Ishikawa (cell line): ENCODE results near the gene SLC27A2.

Source experiments
- CEBPB ChIP-seq: IDR thresholded peaks from 2 replicates; pipeline ENCODE4 v1.6.1; 2012
- CREB1 ChIP-seq: IDR thresholded peaks from 2 replicates; pipeline ENCODE4 v1.6.1; 2012; ENCODE audit warnings: low read depth
- EGR1 ChIP-seq: IDR thresholded peaks from 2 replicates; pipeline ENCODE4 v1.6.1; 2012
- EP300 ChIP-seq: IDR thresholded peaks from 2 replicates; pipeline ENCODE4 v1.6.1; 2012; ENCODE audit warnings: borderline replicate concordance
- FOXM1 ChIP-seq: IDR thresholded peaks from 2 replicates; pipeline ENCODE4 v1.6.1; 2012; ENCODE audit warnings: low read depth, borderline replicate concordance
- MAX ChIP-seq: IDR thresholded peaks from 2 replicates; pipeline ENCODE4 v1.6.1; 2012
- NFIC ChIP-seq: IDR thresholded peaks from 2 replicates; pipeline ENCODE4 v1.6.1; 2012
- RAD21 ChIP-seq: IDR thresholded peaks from 2 replicates; pipeline ENCODE4 v1.6.1; 2012; ENCODE audit warnings: low read depth
- REST ChIP-seq: IDR thresholded peaks from 2 replicates; pipeline ENCODE4 v1.6.1; 2012; ENCODE audit warnings: low read depth, mild to moderate bottlenecking
- TAF1 ChIP-seq: IDR thresholded peaks from 2 replicates; pipeline ENCODE4 v1.6.1; 2012; ENCODE audit warnings: low read depth, mild to moderate bottlenecking
- TCF12 ChIP-seq: IDR thresholded peaks from 2 replicates; pipeline ENCODE4 v1.6.1; 2012; ENCODE audit warnings: low read depth
- TEAD4 ChIP-seq: IDR thresholded peaks from 2 replicates; pipeline ENCODE4 v1.6.1; 2012
- USF1 ChIP-seq: IDR thresholded peaks from 2 replicates; pipeline ENCODE4 v1.6.1; 2012
- YY1 ChIP-seq: IDR thresholded peaks from 2 replicates; pipeline ENCODE4 v1.6.1; 2012; ENCODE audit warnings: low read depth
- ZBTB7A ChIP-seq: IDR thresholded peaks from 2 replicates; pipeline ENCODE4 v1.6.1; 2012; ENCODE audit warnings: low read depth

SLC27A2 gene

GRCh38 chr15:50241684-50242450 lies 59.9 kb downstream of the SLC27A2 start:
- TF ChIP-seq ZBTB7A = no peak
- no peak for TF ChIP-seq EP300
- TF ChIP-seq USF1 = no peak

GRCh38 chr15:50244153-50244552 lies 62.2 kb downstream of the SLC27A2 start:
- TF ChIP-seq RAD21 = no peak
- no peak for TF ChIP-seq TAF1
- no peak for TF ChIP-seq EGR1
- TF ChIP-seq FOXM1 = no peak
- no peak for TF ChIP-seq MAX
- no peak for TF ChIP-seq TCF12
- no peak for TF ChIP-seq NFIC
- TF ChIP-seq EP300 = no peak

GRCh38 chr15:50244959-50245624 lies 63.1 kb downstream of the SLC27A2 start:
- TF ChIP-seq CEBPB = no peak
- no peak for TF ChIP-seq RAD21
- TF ChIP-seq TEAD4 = no peak

GRCh38 chr15:50246631-50247030 lies 64.6 kb downstream of the SLC27A2 start:
- TF ChIP-seq TCF12 = no peak
- TF ChIP-seq REST = no peak
- TF ChIP-seq FOXM1 = no peak
- TF ChIP-seq RAD21 = no peak
- no peak for TF ChIP-seq CEBPB
- TF ChIP-seq ZBTB7A = no peak
- no peak for TF ChIP-seq TEAD4
- TF ChIP-seq TAF1 = no peak
- TF ChIP-seq NFIC = no peak
- no peak for TF ChIP-seq EP300
- no peak for TF ChIP-seq MAX
- TF ChIP-seq YY1 = no peak
- no peak for TF ChIP-seq USF1
- no peak for TF ChIP-seq CREB1
- TF ChIP-seq EGR1 = no peak

GRCh38 chr15:50247819-50248655 lies 66.0 kb downstream of the SLC27A2 start:
- TF ChIP-seq RAD21 = no peak
- no peak for TF ChIP-seq NFIC
- no peak for TF ChIP-seq MAX
- TF ChIP-seq TEAD4 = no peak
- no peak for TF ChIP-seq TAF1
- no peak for TF ChIP-seq ZBTB7A
- TF ChIP-seq REST = no peak
- no peak for TF ChIP-seq CEBPB
- no peak for TF ChIP-seq EP300
- no peak for TF ChIP-seq EGR1
- TF ChIP-seq USF1 = no peak
- TF ChIP-seq FOXM1 = no peak
